Measurements from ENCODE around the gene EVA1A.

Gene EVA1A

GRCh38 chr2:75541430-75541829 lies 19.3 kb downstream of the EVA1A start:
- no peak for DNase-seq (ENCODE audit: low read depth in 2 of 2)

- DNase-seq (ENCODE audit: low read depth in 2 of 2): no peak
Observed at GRCh38 chr2:75540994-75541393, 19.7 kb downstream of the EVA1A start.

DNA sequence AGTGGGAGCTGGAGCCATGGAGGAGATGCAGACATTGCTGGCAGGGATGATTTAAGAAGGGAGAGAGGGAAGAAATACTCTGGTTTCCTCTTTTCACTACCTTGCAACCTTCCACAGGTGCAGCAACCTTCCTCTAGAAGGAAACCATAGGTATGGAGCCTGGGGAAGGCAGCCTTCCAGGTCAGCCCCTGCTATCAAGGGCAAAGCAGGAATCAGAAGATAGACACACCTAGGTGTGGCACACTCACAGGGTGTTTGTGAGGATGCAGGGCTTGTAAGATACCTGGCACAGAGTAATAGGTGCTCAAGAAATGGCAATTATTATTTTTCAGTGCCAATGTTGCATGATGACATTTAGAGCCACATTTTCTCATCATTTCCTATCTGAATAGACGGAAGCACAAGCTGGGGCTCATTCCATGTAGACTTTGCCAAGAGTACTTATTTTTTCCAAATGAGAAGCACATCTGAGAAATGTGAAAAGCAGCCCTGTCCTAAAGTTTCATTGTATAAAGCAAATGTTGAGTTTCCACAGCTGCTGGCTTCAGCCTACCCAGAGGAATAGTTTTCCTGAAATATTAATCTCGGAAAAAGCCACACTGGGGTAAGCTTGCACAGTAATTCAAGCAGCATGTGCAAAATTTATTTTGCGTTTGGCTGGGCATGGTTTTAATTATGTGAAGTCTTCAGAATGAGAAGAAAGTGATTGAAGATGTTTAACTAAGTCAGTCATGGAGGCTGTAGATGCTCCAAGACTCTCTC lies 20.6 kb downstream of the EVA1A start:
- DNase-seq (ENCODE audit: low read depth in 2 of 2): no peak

DNA sequence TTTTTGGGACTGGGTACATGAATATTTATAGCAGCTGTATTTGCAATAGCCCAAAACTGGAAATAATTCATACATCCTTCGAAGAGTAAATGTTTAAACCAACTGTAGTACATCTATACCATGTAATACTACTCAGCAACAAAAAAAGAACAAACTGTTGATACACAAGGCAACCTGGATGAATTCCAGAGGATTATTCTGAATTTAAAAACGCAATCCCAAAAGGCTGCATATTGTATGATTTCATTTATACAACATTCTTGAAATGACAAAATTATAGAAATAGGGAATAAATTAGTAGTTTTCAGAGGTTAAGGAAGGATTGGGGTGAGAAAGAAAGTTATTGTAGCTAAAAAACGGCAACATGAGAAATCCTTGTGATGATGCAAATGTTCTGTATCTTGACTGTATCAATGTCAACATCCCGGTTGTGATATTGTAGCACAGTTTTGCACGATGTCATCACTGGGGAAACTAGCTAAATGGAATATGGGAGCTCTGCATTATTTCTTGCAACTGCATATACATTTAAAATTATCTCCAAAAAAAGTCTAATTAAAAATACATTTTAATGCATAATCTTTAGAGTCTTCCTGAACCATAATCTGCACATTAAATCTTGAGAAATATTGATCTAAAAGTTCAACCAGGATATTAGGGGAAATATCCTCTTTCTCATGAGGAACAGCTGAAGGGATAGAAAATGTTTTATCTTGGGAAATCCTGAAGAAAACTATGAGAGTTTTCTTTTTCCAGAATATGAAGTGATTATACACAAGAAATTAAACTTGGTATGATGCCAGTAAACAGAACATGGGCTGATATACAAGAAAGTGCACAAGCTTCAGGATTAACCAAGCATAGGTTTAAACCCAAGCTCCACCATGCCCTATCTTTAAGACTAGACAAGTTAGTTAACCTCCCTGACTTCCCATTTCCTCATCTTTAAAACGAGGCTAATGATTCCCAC lies 21.9 kb downstream of the EVA1A start:
- DNase-seq (ENCODE audit: low read depth in 2 of 2): no peak

GRCh38 chr2:75537658-75538057 lies 23.1 kb downstream of the EVA1A start:
- no peak for DNase-seq (ENCODE audit: low read depth in 2 of 2)

- DNase-seq (ENCODE audit: low read depth in 2 of 2): no peak
Observed at GRCh38 chr2:75533135-75533534, 27.6 kb downstream of the EVA1A start.

DNA sequence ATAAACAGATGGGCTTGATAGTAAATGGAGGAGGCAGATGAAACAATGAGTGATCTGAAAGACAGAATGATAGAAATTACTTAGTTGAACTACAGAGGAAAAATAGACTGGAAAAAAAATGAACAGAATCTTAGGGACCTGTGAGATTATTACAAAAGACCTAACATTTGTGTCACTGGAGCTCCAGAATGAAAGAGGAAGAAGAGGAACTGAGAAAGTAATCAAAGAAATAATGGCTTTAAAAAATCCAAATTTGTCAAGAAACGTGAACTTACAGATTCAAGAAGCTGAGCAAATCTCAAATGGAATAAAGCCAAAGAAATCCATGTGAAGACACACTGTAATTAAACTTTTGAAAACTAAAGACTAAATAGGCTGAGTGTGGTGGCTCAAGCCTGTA lies 28.3 kb downstream of the EVA1A start:
- DNase-seq (ENCODE audit: low read depth in 2 of 2): no peak

DNA sequence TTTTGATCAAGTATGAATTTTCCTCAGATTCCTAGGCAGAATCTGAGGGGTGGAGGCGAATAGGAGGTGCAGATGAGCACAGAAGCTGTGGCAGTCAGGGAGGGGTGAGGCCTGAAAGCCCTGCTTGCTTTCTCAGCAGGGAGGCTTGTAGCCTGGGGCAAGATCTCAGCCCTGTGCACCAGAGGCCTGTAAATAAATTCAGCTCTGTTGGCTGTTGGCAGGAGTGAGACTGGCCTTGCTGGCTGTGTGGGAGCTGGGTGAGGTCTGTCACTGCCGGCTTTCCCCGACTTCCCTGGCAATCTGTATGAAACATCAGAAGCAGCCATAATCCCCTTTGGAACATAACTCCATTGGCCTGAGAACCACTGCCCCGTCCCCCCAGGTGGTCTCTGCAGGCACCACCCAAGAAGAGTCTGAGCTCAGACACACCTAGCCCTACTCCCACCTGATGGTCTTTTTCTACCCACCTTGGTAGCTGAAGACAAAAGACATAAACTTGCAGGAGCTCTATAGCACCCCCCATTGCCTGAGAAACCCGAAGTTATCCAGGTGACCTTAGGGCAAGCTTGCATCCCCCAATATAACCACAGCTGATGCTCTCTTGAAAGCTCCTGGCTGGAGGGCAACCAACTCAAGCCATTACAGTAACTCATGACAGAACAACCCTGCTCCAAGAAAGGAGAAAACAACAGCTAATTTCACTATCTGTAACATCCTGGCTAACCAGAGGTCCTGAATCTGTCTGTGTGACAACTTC lies 32.3 kb downstream of the EVA1A start:
- no peak for DNase-seq (ENCODE audit: low read depth in 2 of 2)

DNA sequence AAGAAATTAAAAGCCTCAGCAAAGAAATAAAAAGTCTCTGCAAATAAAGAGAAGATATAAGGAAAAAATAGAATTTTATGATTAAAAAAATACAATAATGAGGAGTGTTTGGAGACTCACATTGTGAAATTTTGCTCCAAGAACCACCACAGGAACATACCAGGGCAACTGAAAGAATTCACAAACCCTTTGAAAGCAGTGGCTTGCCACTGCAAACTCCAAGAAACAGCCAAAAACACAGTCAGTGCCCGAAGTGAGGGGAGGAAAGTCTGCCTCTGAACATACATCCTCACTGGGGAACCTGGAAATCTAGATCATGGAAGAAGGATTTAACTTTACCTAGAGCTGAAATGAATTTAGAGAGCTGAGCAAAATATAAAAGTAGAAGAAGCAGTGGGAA lies 33.1 kb downstream of the EVA1A start:
- DNase-seq (ENCODE audit: low read depth in 2 of 2): no peak

DNA sequence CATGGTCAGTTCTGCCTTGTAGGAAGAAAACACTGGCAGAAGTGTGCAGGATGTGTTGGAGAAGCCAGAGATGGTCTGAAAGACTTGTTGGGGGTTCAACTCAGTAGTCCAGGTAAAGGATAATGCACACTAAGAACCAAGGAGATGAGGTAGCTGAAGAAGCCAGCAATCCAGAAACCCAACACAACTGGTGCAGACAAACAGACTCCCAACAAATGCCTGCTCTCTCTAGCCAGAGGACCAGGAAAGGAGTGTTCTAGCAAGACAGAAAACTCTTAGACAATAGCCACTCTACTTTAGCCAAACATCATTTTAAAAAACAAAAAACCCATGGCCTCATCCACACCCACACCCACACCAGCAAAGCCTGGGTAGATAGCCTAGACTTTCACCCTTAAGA lies 33.9 kb downstream of the EVA1A start:
- no peak for DNase-seq (ENCODE audit: low read depth in 2 of 2)

GRCh38 chr2:75525434-75526310 lies 35.1 kb downstream of the EVA1A start:
- DNase-seq (ENCODE audit: low read depth in 2 of 2): no peak

GRCh38 chr2:75524276-75524911 lies 36.3 kb downstream of the EVA1A start:
- DNase-seq (ENCODE audit: low read depth in 2 of 2): no peak

DNA sequence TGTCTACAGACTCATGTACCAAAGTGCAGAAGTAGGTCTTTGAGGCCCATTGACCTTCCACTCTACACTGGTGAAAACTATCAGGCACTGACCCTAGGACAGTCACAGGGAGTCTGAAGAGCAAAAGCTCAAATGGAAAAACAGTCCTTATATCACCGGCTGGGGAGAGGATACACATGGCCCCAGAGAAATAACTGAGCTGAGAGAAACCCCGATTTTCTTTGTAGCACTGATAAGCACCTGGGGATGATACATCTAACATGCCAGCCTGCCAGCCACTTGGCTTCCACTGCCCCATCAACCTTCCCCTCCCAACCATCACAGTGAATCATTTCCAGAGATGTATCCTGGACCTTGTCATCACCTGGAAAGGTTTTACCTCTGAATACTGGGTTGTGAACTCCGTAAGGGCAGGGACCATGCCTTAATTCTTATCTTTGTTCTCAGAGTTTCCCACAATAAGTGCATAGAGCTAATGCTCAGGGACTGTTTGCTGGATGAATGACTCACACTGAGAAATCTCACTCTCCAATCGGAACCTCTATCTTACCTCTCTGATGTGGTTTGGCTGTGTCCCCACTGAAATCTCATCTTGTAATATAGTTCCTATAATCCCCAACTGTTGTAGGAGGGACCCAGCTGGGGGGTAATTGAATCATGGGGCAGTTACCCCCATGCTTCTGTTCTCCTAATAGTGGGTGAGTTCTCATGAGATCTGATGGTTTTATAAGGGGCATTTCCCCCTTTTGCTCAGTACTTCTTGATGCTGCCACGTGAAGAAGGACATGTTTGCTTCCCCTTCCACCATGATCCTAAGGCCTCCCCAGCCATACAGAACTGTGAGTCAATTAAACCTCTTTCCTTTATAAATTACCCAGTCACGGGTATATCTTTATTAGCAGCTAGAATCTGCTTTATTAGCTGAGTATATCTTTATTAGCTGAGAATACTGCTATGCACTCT lies 37.1 kb downstream of the EVA1A start:
- DNase-seq (ENCODE audit: low read depth in 2 of 2): no peak

DNA sequence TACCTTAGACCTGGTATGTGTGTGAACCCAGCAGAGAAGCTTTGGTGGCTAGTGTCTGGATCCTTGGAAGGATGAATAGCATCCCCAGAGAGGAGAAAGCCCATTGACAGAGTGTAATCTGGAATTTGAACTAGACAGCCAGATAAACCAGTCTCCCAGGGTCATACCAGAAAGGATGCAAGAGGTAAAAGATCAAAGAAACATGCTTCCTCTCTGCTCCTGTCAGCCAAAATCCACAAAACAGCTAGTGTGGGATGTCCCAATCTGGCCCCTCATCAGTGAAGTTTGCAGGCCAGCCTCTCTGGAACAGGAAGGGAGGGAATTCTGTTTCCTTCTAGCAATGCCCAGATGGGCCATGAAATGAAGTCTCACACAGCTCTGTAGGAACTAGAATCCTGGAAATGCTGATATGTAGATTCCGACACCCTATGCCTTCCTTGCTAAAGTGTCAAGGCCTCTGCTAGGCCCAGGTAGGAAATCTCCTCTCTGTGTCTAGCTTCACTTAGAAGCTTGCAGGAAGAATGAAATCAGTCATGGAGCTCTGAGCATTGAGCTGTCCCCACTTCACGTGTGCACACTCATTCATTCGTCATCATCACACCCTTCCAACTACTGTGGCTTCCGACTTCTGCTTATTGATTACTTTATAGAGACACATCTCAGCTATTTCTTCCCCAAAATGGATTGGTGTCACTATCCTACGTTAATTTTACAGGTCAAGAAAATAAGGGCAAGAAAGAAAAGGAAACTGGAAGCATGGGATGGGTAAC lies 38.0 kb downstream of the EVA1A start:
- DNase-seq (ENCODE audit: low read depth in 2 of 2): no peak

DNA sequence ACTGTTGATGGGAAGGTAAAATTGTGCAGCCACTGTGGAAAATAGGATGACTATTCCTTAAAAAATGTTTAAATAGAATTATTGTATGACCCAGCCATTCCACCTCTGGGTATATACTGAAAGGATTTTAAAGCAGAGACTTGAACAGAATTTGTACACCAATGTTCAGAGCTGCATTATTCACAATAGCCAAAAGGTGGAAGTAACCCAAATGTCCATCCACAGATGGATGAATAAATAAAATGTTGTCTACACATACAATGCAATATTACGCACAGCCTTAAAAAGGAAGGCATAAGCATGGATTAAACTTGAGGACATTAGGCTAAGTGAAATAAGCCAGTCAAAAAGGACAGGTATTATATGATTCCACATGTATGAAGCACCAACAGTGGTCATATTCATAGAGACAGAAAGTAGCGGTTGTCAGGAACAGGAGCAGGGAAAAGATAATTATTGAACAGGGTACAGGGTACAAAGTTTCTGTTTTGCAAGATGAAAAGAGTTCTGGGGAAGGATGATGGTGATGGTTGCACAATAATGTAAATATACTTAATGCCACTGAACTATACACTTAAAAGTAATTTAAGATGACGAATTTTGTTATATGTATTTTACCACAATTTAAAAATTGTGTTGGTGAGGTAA lies 39.4 kb downstream of the EVA1A start:
- no peak for DNase-seq (ENCODE audit: low read depth in 2 of 2)

DNA sequence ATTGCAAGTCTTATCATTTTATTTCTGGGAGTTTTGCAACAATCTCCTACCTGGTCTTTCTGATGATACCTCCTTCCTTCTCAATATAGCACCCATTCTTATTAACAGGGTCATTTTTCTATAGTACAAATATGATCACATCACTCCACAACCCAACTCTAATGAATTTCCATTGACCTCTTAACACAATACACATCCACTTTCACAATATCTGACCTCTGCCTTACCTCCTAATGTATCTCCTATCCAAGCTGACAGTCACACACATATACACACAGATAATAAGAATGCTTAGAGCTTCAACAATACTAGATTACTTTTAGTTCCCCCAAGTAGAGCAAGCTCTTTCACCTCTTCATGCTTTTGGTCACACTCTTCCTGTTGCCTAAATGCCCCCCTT lies 40.9 kb downstream of the EVA1A start:
- no peak for DNase-seq (ENCODE audit: low read depth in 2 of 2)

DNA sequence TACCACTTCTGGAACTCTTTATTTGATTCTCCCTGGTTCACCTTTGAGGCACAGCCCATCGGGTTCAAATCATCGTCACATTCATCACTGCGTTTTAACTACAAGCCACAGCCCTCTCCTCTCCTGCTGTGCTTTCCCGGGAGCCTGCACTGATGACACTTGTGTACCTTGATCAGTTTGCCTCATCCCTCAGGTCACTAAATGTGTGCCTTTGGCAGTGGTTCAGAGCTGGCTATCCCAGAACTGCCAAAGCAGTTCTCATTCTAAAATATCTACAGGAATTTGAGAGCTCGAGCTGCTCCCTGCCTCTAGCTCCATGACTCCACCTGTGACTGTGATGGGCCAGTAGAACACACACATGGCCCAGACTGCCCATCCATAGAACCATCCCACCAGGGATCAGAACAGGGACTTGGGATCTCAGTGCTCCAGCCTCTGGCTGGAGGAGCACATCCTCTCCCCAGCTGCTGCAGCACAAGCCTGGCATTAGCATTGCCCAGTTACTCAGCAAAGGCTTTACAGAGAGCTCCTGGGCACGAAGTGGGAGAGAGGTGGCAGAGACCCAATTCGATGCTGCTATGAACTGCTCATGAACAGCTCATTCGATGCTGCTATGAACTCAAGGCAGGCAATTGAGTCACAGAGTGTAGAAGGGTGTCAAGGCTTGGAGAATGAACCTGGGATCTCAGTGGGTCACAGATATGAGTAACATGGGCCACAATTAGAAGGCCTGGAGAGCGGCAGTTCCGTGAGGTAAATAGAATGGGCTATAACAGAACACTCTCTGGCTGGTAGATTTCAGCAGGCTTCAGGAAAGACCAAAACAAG lies 41.9 kb downstream of the EVA1A start:
- no peak for DNase-seq (ENCODE audit: low read depth in 2 of 2)
